H1 (cell line): ENCODE results near the gene FAM171A1. TPM values are rescaled to one million over a fixed set of nuclear protein-coding genes. Genes with fewer than 3 reads are reported as not detected.

ENCODE experiments used
- CTCF ChIA-PET: fragments of 300-600 bp; sonication (Branson Sonifier 250); formaldehyde crosslinking; loops from one replicate; lab custom pipeline; 2021; ENCODE audit not compliant: partially characterized antibody; lab: Charles Lee
- POLR2A ChIA-PET: fragments of 300-600 bp; sonication (Branson Sonifier 250); formaldehyde crosslinking; loops from one replicate; lab custom pipeline; 2021; ENCODE audit warnings: inconsistent platforms; ENCODE audit not compliant: partially characterized antibody; lab: Charles Lee
- DNase-seq, 2 experiments: peaks; one replicate each; pipeline versions ENCODE4 v3.0.0 to v3.0.0-alpha.2; 2010 to 2022; ENCODE audit warnings: low spot score in 2 of 2, low read depth in 1 of 2, mixed read lengths in 1 of 2
- FAIRE-seq: peaks from 2 replicates; lab custom pipeline; 2011; peaks lifted over from hg19 to GRCh38; lab: Jason Lieb, UNC
- H2AFZ ChIP-seq: 2 replicates; pipeline ENCODE4 v1.8.1; 2012; ENCODE audit warnings: low read length, inconsistent platforms
- H2AK5ac ChIP-seq: 2 replicates; pipeline ENCODE4 v1.6.1; 2013; ENCODE audit warnings: low read depth, low read length
- H2BK120ac ChIP-seq: replicated peaks from 2 replicates; pipeline ENCODE3; 2013; ENCODE audit warnings: low read depth, low read length, inconsistent platforms
- H2BK12ac ChIP-seq: 2 replicates; pipeline ENCODE4 v1.6.1; 2013; ENCODE audit warnings: low read depth, low read length
- H2BK15ac ChIP-seq: 2 replicates; pipeline ENCODE4 v1.6.1; 2013; ENCODE audit warnings: low read length
- H2BK20ac ChIP-seq: 2 replicates; pipeline ENCODE4 v1.6.1; 2013; ENCODE audit warnings: low read length
- H2BK5ac ChIP-seq: 2 replicates; pipeline ENCODE4 v1.6.1; 2013; ENCODE audit warnings: low read depth, low read length
- H3K14ac ChIP-seq: 2 replicates; pipeline ENCODE4 v1.6.1; 2013; ENCODE audit warnings: inconsistent platforms; ENCODE audit not compliant: insufficient read length
- H3K18ac ChIP-seq: 2 replicates; pipeline ENCODE4 v1.6.1; 2013; ENCODE audit warnings: low read length; ENCODE audit errors: extremely low read depth
- H3K23ac ChIP-seq: 2 replicates; pipeline ENCODE4 v1.6.1; 2013; ENCODE audit warnings: inconsistent platforms; ENCODE audit not compliant: insufficient read length
- H3K23me2 ChIP-seq: 2 replicates; pipeline ENCODE4 v1.6.1; 2013; ENCODE audit warnings: low read depth, low read length
- H3K27ac ChIP-seq: 2 replicates; pipeline ENCODE4 v1.6.1; 2011; ENCODE audit warnings: low read depth, low read length, inconsistent platforms
- H3K27me3 ChIP-seq, 4 experiments: replicated peaks in 1 of 4; 1 replicate in 1 of 4; 2 replicates in 3 of 4; pipeline versions ENCODE4 v1.6.1 to v1.8.1; 2011 to 2013; ENCODE audit warnings: low read length in 3 of 4, mild to moderate bottlenecking in 3 of 4, inconsistent platforms in 2 of 4, mixed read lengths in 2 of 4, moderate library complexity in 1 of 4; ENCODE audit not compliant: control insufficient read depth in 3 of 4, insufficient read depth in 3 of 4; ENCODE audit errors: extremely low read depth in 1 of 4
- H3K36me3 ChIP-seq, 4 experiments: 2 replicates each; pipeline versions ENCODE4 v1.6.1 to v1.8.1; 2011 to 2013; ENCODE audit warnings: mild to moderate bottlenecking in 4 of 4, low read length in 3 of 4, moderate library complexity in 2 of 4, control low read depth in 1 of 4, inconsistent platforms in 1 of 4; ENCODE audit not compliant: insufficient read depth in 4 of 4, control insufficient read depth in 2 of 4
- H3K4ac ChIP-seq: replicated peaks from 2 replicates; pipeline ENCODE3; 2013; ENCODE audit warnings: low read length, low read depth, mixed read lengths, inconsistent platforms; ENCODE audit not compliant: insufficient read length
- H3K4me1 ChIP-seq, 4 experiments: replicated peaks in 1 of 4; 1 replicate in 1 of 4; 2 replicates in 3 of 4; pipeline versions ENCODE4 v1.6.1 to v1.8.1; 2011 to 2013; ENCODE audit warnings: low read length in 3 of 4, inconsistent platforms in 2 of 4, mixed read lengths in 1 of 4; ENCODE audit not compliant: insufficient read depth in 4 of 4, control insufficient read depth in 3 of 4
- H3K4me2 ChIP-seq, 2 experiments: 2 replicates each; pipeline versions ENCODE4 v1.6.1 to v1.8.1; 2011 to 2013; ENCODE audit warnings: low read depth in 2 of 2, low read length in 2 of 2, control low read depth in 1 of 2, inconsistent platforms in 1 of 2, mild to moderate bottlenecking in 1 of 2; ENCODE audit not compliant: insufficient read depth in 1 of 2
- H3K4me3 ChIP-seq, 4 experiments: fragments of 200-600, 300-600 bp in 1 of 4; sonication (generic), shearing (Covaris generic), sonication (Bioruptor Twin) in 1 of 4; 2 replicates each; pipeline versions ENCODE4 v1.5.1 to v1.8.1; 2011 to 2016; ENCODE audit warnings: low read length in 4 of 4, low read depth in 3 of 4, control low read depth in 2 of 4, inconsistent platforms in 2 of 4, mild to moderate bottlenecking in 2 of 4, mixed read lengths in 1 of 4, moderate library complexity in 1 of 4; ENCODE audit not compliant: insufficient read depth in 2 of 4; ENCODE audit errors: extremely low read depth in 1 of 4
- H3K56ac ChIP-seq: replicated peaks from 2 replicates; pipeline ENCODE3; 2013; ENCODE audit warnings: low read depth, mild to moderate bottlenecking, mixed read lengths, low read length, inconsistent platforms; ENCODE audit not compliant: insufficient read length
- H3K79me1 ChIP-seq: 2 replicates; pipeline ENCODE4 v1.6.1; 2013; ENCODE audit warnings: low read depth, low read length, control low read depth
- H3K79me2 ChIP-seq, 2 experiments: 2 replicates each; pipeline versions ENCODE4 v1.6.1 to v1.8.1; 2012 to 2013; ENCODE audit warnings: low read length in 2 of 2, mild to moderate bottlenecking in 2 of 2, inconsistent platforms in 1 of 2; ENCODE audit not compliant: insufficient read depth in 2 of 2, control insufficient read depth in 1 of 2
- H3K9ac ChIP-seq, 4 experiments: replicated peaks in 1 of 4; 1 replicate in 1 of 4; 2 replicates in 3 of 4; pipeline versions ENCODE4 v1.6.1 to v1.8.1; 2011 to 2013; ENCODE audit warnings: low read depth in 3 of 4, low read length in 3 of 4, control low read depth in 2 of 4, mild to moderate bottlenecking in 2 of 4, moderate library complexity in 2 of 4, inconsistent platforms in 1 of 4; ENCODE audit errors: extremely low read depth in 1 of 4
- H3K9me3 ChIP-seq, 2 experiments: 2 replicates each; pipeline versions ENCODE4 v1.6.1 to v1.8.1; 2012 to 2013; ENCODE audit warnings: mild to moderate bottlenecking in 2 of 2, moderate library complexity in 2 of 2, control low read depth in 1 of 2, inconsistent platforms in 1 of 2, low read depth in 1 of 2, low read length in 1 of 2, mixed read lengths in 1 of 2; ENCODE audit not compliant: insufficient read depth in 2 of 2
- H4K20me1 ChIP-seq, 2 experiments: replicated peaks in 1 of 2; 2 replicates each; pipeline versions ENCODE3 to v1.8.1; 2011 to 2013; ENCODE audit warnings: inconsistent platforms in 2 of 2, low read length in 2 of 2, mild to moderate bottlenecking in 1 of 2; ENCODE audit not compliant: insufficient read depth in 2 of 2, control insufficient read depth in 1 of 2
- H4K5ac ChIP-seq: 2 replicates; pipeline ENCODE4 v1.6.1; 2013; ENCODE audit warnings: low read length, low read depth, mixed read lengths, inconsistent platforms; ENCODE audit not compliant: insufficient read length
- H4K8ac ChIP-seq: 2 replicates; pipeline ENCODE4 v1.8.0; 2013; ENCODE audit warnings: mild to moderate bottlenecking, moderate library complexity, low read length, inconsistent platforms; ENCODE audit not compliant: insufficient read depth; ENCODE audit errors: extremely low read depth
- H4K91ac ChIP-seq: replicated peaks from 2 replicates; pipeline ENCODE3; 2013; ENCODE audit warnings: low read length, mixed read lengths, inconsistent platforms; ENCODE audit not compliant: insufficient read length
- ASH2L ChIP-seq: fragments of 200-600, 300-600 bp; sonication (generic); IDR thresholded peaks from one replicate; pipeline ENCODE4 v1.7.1; 2017; ENCODE audit warnings: low read length
- CTBP2 ChIP-seq: IDR thresholded peaks from 2 replicates; pipeline ENCODE4 v1.7.0; 2011; ENCODE audit warnings: borderline replicate concordance, mild to moderate bottlenecking, moderate library complexity, mixed read lengths, low read length; ENCODE audit not compliant: insufficient read depth, insufficient read length
- E2F6 ChIP-seq: IDR thresholded peaks from 2 replicates; pipeline ENCODE4 v1.6.1; 2012; ENCODE audit warnings: inconsistent platforms
- EZH2 ChIP-seq: fragments of 200-600 bp; sonication (generic); IDR thresholded peaks from 2 replicates; pipeline ENCODE4 v1.7.1; 2012; ENCODE audit warnings: low read depth, mild to moderate bottlenecking, moderate library complexity, low read length, inconsistent platforms; ENCODE audit not compliant: severe bottlenecking
- KDM1A ChIP-seq: fragments of 200-600, 300-600 bp; sonication (generic); IDR thresholded peaks from 2 replicates; pipeline ENCODE4 v1.7.1; 2016; ENCODE audit warnings: mild to moderate bottlenecking, low read length, borderline replicate concordance
- POLR2A ChIP-seq, 2 experiments: IDR thresholded peaks; 1 replicate in 1 of 2; 2 replicates in 1 of 2; pipeline ENCODE4 v1.6.1; 2011; ENCODE audit warnings: low read depth in 2 of 2, low read length in 2 of 2, mild to moderate bottlenecking in 2 of 2; ENCODE audit errors: control extremely low read depth in 1 of 2
- RBBP5 ChIP-seq: IDR thresholded peaks from 2 replicates; pipeline ENCODE4 v1.7.1; 2012; ENCODE audit warnings: low read depth, mild to moderate bottlenecking, inconsistent platforms, low read length, moderate library complexity, borderline replicate concordance
- SIRT6 ChIP-seq: IDR thresholded peaks from one replicate; pipeline ENCODE4 v1.7.1; 2012; ENCODE audit warnings: low read length, inconsistent platforms
- SP2 ChIP-seq: IDR thresholded peaks from 2 replicates; pipeline ENCODE4 v1.6.1; 2012; ENCODE audit warnings: mild to moderate bottlenecking, low read length, inconsistent platforms
- SRF ChIP-seq: IDR thresholded peaks from 2 replicates; pipeline ENCODE4 v1.6.1; 2011; ENCODE audit warnings: mild to moderate bottlenecking, low read depth, low read length, moderate library complexity
- WGBS, 2 experiments: shearing (Covaris generic) in 1 of 2; methylation state at CpG; one replicate each; pipeline versions ENCODE4 v1.1.6 to v1.1.7; 2013 to 2015; ENCODE audit warnings: low lambda C conversion rate in 2 of 2, mixed read lengths in 2 of 2, inconsistent platforms in 1 of 2, low coverage in 1 of 2, missing lambda C conversion rate in 1 of 2; ENCODE audit not compliant: insufficient replicate concordance in 2 of 2, insufficient coverage in 1 of 2, insufficient read length in 1 of 2; ENCODE audit errors: extremely low coverage in 1 of 2, missing lambda C conversion rate in 1 of 2; 5-methylcytosine and 5-hydroxymethylcytosine counted together
- polyA plus RNA-seq, 7 experiments: library from polyadenylated mRNA; depleted of rRNA in 3 of 7; stranded (reverse) in 5 of 7; unstranded in 2 of 7; fragments of >200 nt in 5 of 7; fragments of 200-250 nt in 2 of 7; gene quantifications; 1 replicate in 5 of 7; 2 replicates in 1 of 7; 4 replicates in 1 of 7; pipeline versions ENCODE4 v1.2.1 to v1.2.3, GENCODE V29; 2011 to 2013; ENCODE audit warnings: missing spikeins in 2 of 7, mixed read lengths in 2 of 7
- total RNA-seq: library from RNA; stranded (reverse); fragmentation: NEBNext Ultra II Directional; extraction: Animal tissue kit (Norgen Biotek cat#: 25700); gene quantifications from 2 replicates; pipeline ENCODE4 v1.2.1, GENCODE V29; 2021

FAM171A1 gene
- total and polyA plus RNA-seq, 2 of the 8 experiments (the other 6 are each of a cell fraction or from before 2014, with no cell fraction given), result 26.6 to 42.1 TPM

- no peak overlapping the region for H2BK5ac ChIP-seq
- POLR2A ChIA-PET, result interaction anchor here (0.7 to 1.2 kb wide), 5 partner anchors 9 to 117 kb away, joined by 3 to 4 read pairs (median 4); no protein-coding TSS in a partner anchor
- H3K27ac ChIP-seq, result no peak overlapping the region
- H4K8ac ChIP-seq, result no peak overlapping the region
- H2BK12ac ChIP-seq, result no peak overlapping the region
- H2BK120ac ChIP-seq, result no peak overlapping the region
- peak overlapping the region; percentile 12 to 93 (median 58); a peak in 4 of 7 replicates for H3K9ac ChIP-seq
- H3K79me1 ChIP-seq, result 0 out of 2 replicates have a peak, but pooled peaks cover 2% of the 10 kb centered on the region
- FAIRE-seq (no peak), DNase-seq (peak in 1 of 2 experiments; percentile 59)
- peak overlapping the region; percentile 71 to 97 for H3K4me2 ChIP-seq
- CTCF ChIA-PET, result interaction anchor here (0.7 to 1.8 kb wide), 3 partner anchors 9 to 108 kb away, joined by 3 read pairs; no protein-coding TSS in a partner anchor
- no peak overlapping the region for H2AK5ac ChIP-seq
- no peak overlapping the region for H3K23ac ChIP-seq
- H3K23me2 ChIP-seq, result peaks cover 2% of the 10 kb centered on the region; the same call in 1 of the 2 replicates
- no peaks in the 10 kb centered on the region; a peak in 1 of 4 replicates for H3K9me3 ChIP-seq
- peak overlapping the region; percentile 48; the same call in 1 of the 2 replicates for H3K18ac ChIP-seq
- peaks cover 0 to 38% of the 10 kb centered on the region in 2 experiments; a peak in 2 of 4 replicates for H3K79me2 ChIP-seq
- no peak overlapping the region for H2BK15ac ChIP-seq
- H3K4me3 ChIP-seq, result peak overlapping the region; percentile 41 to 87 (median 67)
- no peak overlapping the region for H3K14ac ChIP-seq
- no peak overlapping the region for H2BK20ac ChIP-seq
- H4K5ac ChIP-seq, result no peak overlapping the region
- WGBS, 2 experiments, result 31% methylated on average over 27 of the region's 29 CpGs; no CpG with 5 or more reads in 1 of the 2 experiments
- 0 out of 7 replicates have a peak, but pooled peaks cover 0 to 3% (median under 1%) of the 10 kb centered on the region in 4 experiments for H3K27me3 ChIP-seq
- no peaks in the 10 kb centered on the region for H3K36me3 ChIP-seq
- no peak overlapping the region for H3K4ac ChIP-seq
- H3K4me1 ChIP-seq, result peaks cover 0 to 11% (median 6%) of the 10 kb centered on the region in 4 experiments; a peak in 6 of 7 replicates
- H2AFZ ChIP-seq, result no peak overlapping the region
- H4K20me1 ChIP-seq, result no peaks in the 10 kb centered on the region
- H4K91ac ChIP-seq, result no peak overlapping the region
- no peak overlapping the region for H3K56ac ChIP-seq
- TF ChIP-seq POLR2A (IDR thresholded peaks at IDR 0.05; ENCODE audit: control extremely low read depth in 1 of 2, low read depth in 2 of 2, low read length in 2 of 2) (peak in 1 of 2 experiments; percentile 25; a peak in 1 of 3 replicates), SP2 (no peak), E2F6 (peak; percentile 15; the same call in 1 of the 2 replicates), KDM1A (no peak), SRF (no peak), EZH2 (no peak), ASH2L (no peak), CTBP2 (no peak), RBBP5 (no peak; the same call in 1 of the 2 replicates), SIRT6 (no peak)
Measured at GRCh38 chr10:15369256-15370211, 1.6 kb downstream of the FAM171A1 start.
